Measurements from ENCODE around the gene IL5RA.
A peak's percentile ranks its signal among the peaks of the same experiment; 100 is the strongest.

The IL5RA gene

GRCh38 chr3:3109407-3110298, 521 bp downstream of the IL5RA start:
- FAIRE-seq (peak; percentile 65), DNase-seq (ENCODE audit: extremely low spot score, insufficient read length, low read depth) (no peak)

GRCh38 chr3:3107858-3108257, 2.3 kb downstream of the IL5RA start:
- FAIRE-seq (no peak), DNase-seq (ENCODE audit: extremely low spot score, insufficient read length, low read depth) (no peak)

GRCh38 chr3:3107181-3107580, 3.0 kb downstream of the IL5RA start:
- DNase-seq (ENCODE audit: extremely low spot score, insufficient read length, low read depth): no peak
- no peak for FAIRE-seq

- no peak for FAIRE-seq
- no peak for DNase-seq (ENCODE audit: extremely low spot score, insufficient read length, low read depth)
Observed at GRCh38 chr3:3105815-3106214, 4.4 kb downstream of the IL5RA start.

GRCh38 chr3:3105246-3105645, 4.9 kb downstream of the IL5RA start:
- DNase-seq (ENCODE audit: extremely low spot score, insufficient read length, low read depth) (no peak), FAIRE-seq (no peak)

GRCh38 chr3:3102751-3103150, 7.4 kb downstream of the IL5RA start:
- DNase-seq (ENCODE audit: extremely low spot score, insufficient read length, low read depth) (no peak), FAIRE-seq (no peak)

- no peak for DNase-seq (ENCODE audit: extremely low spot score, insufficient read length, low read depth)
- FAIRE-seq: peak; percentile 48
Observed at GRCh38 chr3:3101660-3102458, 8.3 kb downstream of the IL5RA start.

GRCh38 chr3:3097958-3098357, 12.2 kb downstream of the IL5RA start:
- FAIRE-seq: no peak
- DNase-seq (ENCODE audit: extremely low spot score, insufficient read length, low read depth): no peak

GRCh38 chr3:3089017-3089416, 21.2 kb downstream of the IL5RA start:
- DNase-seq (ENCODE audit: extremely low spot score, insufficient read length, low read depth): no peak
- peak; percentile 91 for FAIRE-seq

- FAIRE-seq (peak; percentile 26), DNase-seq (ENCODE audit: extremely low spot score, insufficient read length, low read depth) (no peak)
Observed at GRCh38 chr3:3087716-3088465, 22.3 kb downstream of the IL5RA start.

- DNase-seq (ENCODE audit: extremely low spot score, insufficient read length, low read depth) (no peak), FAIRE-seq (no peak)
Observed at GRCh38 chr3:3087279-3087678, 22.9 kb downstream of the IL5RA start.

- peak; percentile 38 for FAIRE-seq
- DNase-seq (ENCODE audit: extremely low spot score, insufficient read length, low read depth): no peak
Observed at GRCh38 chr3:3086239-3086638, 23.9 kb downstream of the IL5RA start.

GRCh38 chr3:3085782-3086181, 24.4 kb downstream of the IL5RA start:
- FAIRE-seq (peak; percentile 61), DNase-seq (ENCODE audit: extremely low spot score, insufficient read length, low read depth) (no peak)

- FAIRE-seq: no peak
- no peak for DNase-seq (ENCODE audit: extremely low spot score, insufficient read length, low read depth)
Observed at GRCh38 chr3:3084890-3085289, 25.3 kb downstream of the IL5RA start.

- DNase-seq (ENCODE audit: extremely low spot score, insufficient read length, low read depth): no peak
- peak; percentile 87 for FAIRE-seq
Observed at GRCh38 chr3:3082234-3082924, 27.8 kb downstream of the IL5RA start.

- FAIRE-seq: peak; percentile 70
Observed at GRCh38 chr3:3081381-3082233, 28.6 kb downstream of the IL5RA start.

GRCh38 chr3:3080309-3080708, 29.9 kb downstream of the IL5RA start:
- no peak for FAIRE-seq
- no peak for DNase-seq (ENCODE audit: extremely low spot score, insufficient read length, low read depth)

More at GRCh38 chr3:3081381-3082233, 28.6 kb downstream of the IL5RA start:
- no peak for DNase-seq (ENCODE audit: extremely low spot score, insufficient read length, low read depth)

GRCh38 chr3:3074551-3075257, 35.5 kb downstream of the IL5RA start:
- FAIRE-seq: no peak
- DNase-seq (ENCODE audit: extremely low spot score, insufficient read length, low read depth): no peak
